ENCODE measurements around the gene HPSE2.
"Not testable (repeated sequence)": the region's sequence is repeated elsewhere in the genome, so short reads cannot be mapped to it uniquely, and the experiment has no call there.

Gene HPSE2

GRCh38 chr10:99235658-99236626, at the start of gene HPSE2:
TSS of gene HPSE2 (minus strand) at chr10:99235852.
- DNase-seq (ENCODE audit: low read depth), result no peak

- DNase-seq (ENCODE audit: low read depth), result no peak
Observed at GRCh38 chr10:99280472-99280871, 44.8 kb upstream of the HPSE2 start.

GRCh38 chr10:99279626-99280111, 44.0 kb upstream of the HPSE2 start:
- no peak for DNase-seq (ENCODE audit: low read depth)

- DNase-seq (ENCODE audit: low read depth), result no peak
Observed at GRCh38 chr10:99276848-99277486, 41.3 kb upstream of the HPSE2 start.

GRCh38 chr10:99266383-99266782, 30.7 kb upstream of the HPSE2 start:
- no peak for DNase-seq (ENCODE audit: low read depth)

GRCh38 chr10:99248824-99249223, 13.2 kb upstream of the HPSE2 start:
- no peak for DNase-seq (ENCODE audit: low read depth)

- not testable (repeated sequence) for DNase-seq (ENCODE audit: low read depth)
Observed at GRCh38 chr10:99247893-99248292, 12.2 kb upstream of the HPSE2 start.

GRCh38 chr10:99236627-99237309, 1.1 kb upstream of the HPSE2 start:
- DNase-seq (ENCODE audit: low read depth), result no peak

- no peak for DNase-seq (ENCODE audit: low read depth)
Observed at GRCh38 chr10:99234791-99235657, 628 bp downstream of the HPSE2 start.

GRCh38 chr10:99234041-99234790, 1.4 kb downstream of the HPSE2 start:
- no peak for DNase-seq (ENCODE audit: low read depth)

GRCh38 chr10:99233689-99234037, 2.0 kb downstream of the HPSE2 start:
- no peak for DNase-seq (ENCODE audit: low read depth)

- no peak for DNase-seq (ENCODE audit: low read depth)
Observed at GRCh38 chr10:99233000-99233688, 2.5 kb downstream of the HPSE2 start.

- no peak for DNase-seq (ENCODE audit: low read depth)
Observed at GRCh38 chr10:99232360-99232999, 3.2 kb downstream of the HPSE2 start.

- DNase-seq (ENCODE audit: low read depth), result no peak
Observed at GRCh38 chr10:99224766-99225165, 10.9 kb downstream of the HPSE2 start.

GRCh38 chr10:99207340-99207739, 28.3 kb downstream of the HPSE2 start:
- no peak for DNase-seq (ENCODE audit: low read depth)

- DNase-seq (ENCODE audit: low read depth), result no peak
Observed at GRCh38 chr10:99203310-99203709, 32.3 kb downstream of the HPSE2 start.

- no peak for DNase-seq (ENCODE audit: low read depth)
Observed at GRCh38 chr10:99172950-99173349, 62.7 kb downstream of the HPSE2 start.

- DNase-seq (ENCODE audit: low read depth), result no peak
Observed at GRCh38 chr10:99172128-99172738, 63.4 kb downstream of the HPSE2 start.

- no peak for DNase-seq (ENCODE audit: low read depth)
Observed at GRCh38 chr10:99170116-99170675, 65.5 kb downstream of the HPSE2 start.
